Neural cell (in vitro differentiated cells): ENCODE data around the gene VWA1.
"Not testable (repeated sequence)": the region's sequence is repeated elsewhere in the genome, so short reads cannot be mapped to it uniquely, and the experiment has no call there.

ENCODE experiments used
- CTCF ChIP-seq: fragments of 450-650 bp; IDR thresholded peaks from 2 replicates; pipeline ENCODE4 v1.5.1; 2014; ENCODE audit warnings: antibody characterized with exemption, mild to moderate bottlenecking, moderate library complexity; ENCODE audit not compliant: poor library complexity, severe bottlenecking
- EP300 ChIP-seq: fragments of 450-650 bp; conservative IDR thresholded peaks from 2 replicates; pipeline ENCODE4 v1.6.1; 2014; ENCODE audit warnings: antibody characterized with exemption, mild to moderate bottlenecking, moderate library complexity; ENCODE audit not compliant: poor library complexity, severe bottlenecking
- EZH2 ChIP-seq: fragments of 200-600, 300-800 bp; shearing (Covaris generic), sonication (generic); IDR thresholded peaks from 2 replicates; pipeline ENCODE4 v1.6.1; 2014; ENCODE audit warnings: antibody characterized with exemption, low read length, borderline replicate concordance, mild to moderate bottlenecking; ENCODE audit not compliant: insufficient read depth, poor library complexity, severe bottlenecking
- POLR2AphosphoS5 ChIP-seq: IDR thresholded peaks from 2 replicates; pipeline ENCODE4 v1.6.1; 2012
- RAD21 ChIP-seq: fragments of 450-650 bp; conservative IDR thresholded peaks from 2 replicates; pipeline ENCODE4 v1.6.1; 2014; ENCODE audit warnings: antibody characterized with exemption, mild to moderate bottlenecking, moderate library complexity
- REST ChIP-seq: IDR thresholded peaks from 2 replicates; pipeline ENCODE4 v1.6.1; 2012; ENCODE audit warnings: borderline replicate concordance

DNA sequence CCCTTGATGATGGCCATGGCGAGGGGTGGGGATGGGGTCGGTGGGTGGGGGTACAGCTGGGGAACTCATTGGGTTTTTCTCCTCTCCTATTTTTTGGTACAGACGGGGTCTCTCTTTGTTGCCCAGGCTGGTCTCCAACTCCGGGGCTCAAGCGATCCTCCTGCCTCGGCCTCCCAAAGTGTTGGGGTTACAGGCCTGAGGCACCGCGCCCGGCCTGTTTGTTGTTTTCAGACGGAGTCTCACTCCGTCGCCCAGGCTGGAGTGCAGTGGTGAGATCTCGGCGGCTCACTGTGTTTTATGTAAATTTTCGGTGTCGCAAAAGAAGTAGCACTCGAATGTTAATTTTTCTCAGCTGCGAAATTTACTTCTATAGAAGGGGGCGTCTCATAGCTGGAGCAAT, 11.1 kb downstream of the VWA1 start:
- TF ChIP-seq EP300, CTCF, POLR2AphosphoS5, RAD21, REST, EZH2: not testable (repeated sequence)
